Brain microvascular endothelial cell (primary cell): ENCODE results near the gene ZNF219.
A peak's percentile ranks its signal among the peaks of the same experiment; 100 is the strongest.

Experiments
- DNase-seq: peaks from one replicate; pipeline ENCODE4 v3.0.0-alpha.2; 2020
- H3K27ac ChIP-seq: fragments of 250-450 bp; sonication (Bioruptor Pico); 2 replicates; pipeline ENCODE4 v1.5.1; 2020; ENCODE audit warnings: mild to moderate bottlenecking, moderate library complexity
- H3K27me3 ChIP-seq: fragments of 250-450 bp; sonication (Bioruptor Pico); replicated peaks from 2 replicates; pipeline ENCODE4 v1.5.1; 2020; ENCODE audit warnings: mild to moderate bottlenecking
- H3K36me3 ChIP-seq: fragments of 250-450 bp; sonication (Bioruptor Pico); replicated peaks from 2 replicates; pipeline ENCODE4 v1.5.1; 2020; ENCODE audit warnings: mild to moderate bottlenecking
- H3K4me3 ChIP-seq: 2 replicates; pipeline ENCODE4 v1.5.1; 2011; ENCODE audit warnings: low read depth, mild to moderate bottlenecking, control low read depth, low read length, moderate library complexity
- in situ Hi-C: cut with HindIII; loops from 2 replicates; pipeline ENCODE4 v1.10.0; 2017; ENCODE audit warnings: low sequenced_read_pairs, low pct_ligation_motif_present
- TF ChIP-seq, protein P1 (sequence below): IDR thresholded peaks from 2 replicates; pipeline ENCODE4 v1.5.1; 2011; ENCODE audit warnings: low read depth, mild to moderate bottlenecking, moderate library complexity, low read length, control low read depth, inconsistent platforms; ENCODE audit errors: missing control alignments

Gene ZNF219

GRCh38 chr14:21057803-21058675, 40.4 kb downstream of the ZNF219 start, which contains the start of gene RNASE8:
Gene RNASE8 (plus strand): TSS chr14:21057822. CDS start chr14:21057893, 71 bp downstream.
- DNase-seq: no peak
- in situ Hi-C loops: no loop called here
- H3K27ac ChIP-seq: no peak within 1 kb of the TSS

DNA sequence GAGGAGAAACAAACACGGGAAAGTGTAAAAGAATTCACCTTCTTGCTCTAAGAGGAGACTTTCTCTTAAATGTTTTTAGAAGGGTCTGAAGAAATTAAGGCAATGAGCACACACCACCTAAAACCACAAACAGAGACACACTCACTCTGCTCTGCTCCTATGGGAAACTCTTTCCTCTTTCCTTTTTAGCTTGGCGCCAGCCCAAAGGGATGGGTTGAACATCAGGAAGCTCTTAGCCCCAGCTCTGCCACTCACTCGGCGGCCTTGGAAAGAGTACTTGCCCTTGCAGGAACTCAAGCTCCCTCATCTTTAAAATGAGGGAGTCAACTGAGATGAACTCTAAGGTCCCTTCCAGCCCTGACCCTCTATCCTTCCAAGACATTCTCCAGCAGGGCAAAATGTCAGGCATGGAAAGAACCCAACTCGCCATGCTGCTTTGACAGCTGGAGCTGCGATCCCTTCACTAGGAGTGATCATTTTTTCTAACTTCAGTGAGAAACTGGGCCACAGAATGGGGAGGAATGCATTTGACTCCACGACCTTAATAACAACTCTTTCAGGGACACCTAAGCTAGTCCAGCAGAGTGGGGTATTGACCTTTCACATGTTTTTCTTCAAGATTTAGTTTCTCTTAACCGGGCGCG, 41.8 kb downstream of the ZNF219 start:
- in situ Hi-C loops: no loop called here
- TF ChIP-seq, protein P1, sequence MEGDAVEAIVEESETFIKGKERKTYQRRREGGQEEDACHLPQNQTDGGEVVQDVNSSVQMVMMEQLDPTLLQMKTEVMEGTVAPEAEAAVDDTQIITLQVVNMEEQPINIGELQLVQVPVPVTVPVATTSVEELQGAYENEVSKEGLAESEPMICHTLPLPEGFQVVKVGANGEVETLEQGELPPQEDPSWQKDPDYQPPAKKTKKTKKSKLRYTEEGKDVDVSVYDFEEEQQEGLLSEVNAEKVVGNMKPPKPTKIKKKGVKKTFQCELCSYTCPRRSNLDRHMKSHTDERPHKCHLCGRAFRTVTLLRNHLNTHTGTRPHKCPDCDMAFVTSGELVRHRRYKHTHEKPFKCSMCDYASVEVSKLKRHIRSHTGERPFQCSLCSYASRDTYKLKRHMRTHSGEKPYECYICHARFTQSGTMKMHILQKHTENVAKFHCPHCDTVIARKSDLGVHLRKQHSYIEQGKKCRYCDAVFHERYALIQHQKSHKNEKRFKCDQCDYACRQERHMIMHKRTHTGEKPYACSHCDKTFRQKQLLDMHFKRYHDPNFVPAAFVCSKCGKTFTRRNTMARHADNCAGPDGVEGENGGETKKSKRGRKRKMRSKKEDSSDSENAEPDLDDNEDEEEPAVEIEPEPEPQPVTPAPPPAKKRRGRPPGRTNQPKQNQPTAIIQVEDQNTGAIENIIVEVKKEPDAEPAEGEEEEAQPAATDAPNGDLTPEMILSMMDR: no peak

More at GRCh38 chr14:21057803-21058675, 40.4 kb downstream of the ZNF219 start, which contains the start of gene RNASE8:
- no peaks in the 10 kb centered on the region for H3K36me3 ChIP-seq
- no peaks in the 10 kb centered on the region for H3K27me3 ChIP-seq
- H3K4me3 ChIP-seq: no peak within 1 kb of the TSS
- TF ChIP-seq, protein P1: peak; percentile 58

GRCh38 chr14:21055432-21056117, 42.9 kb downstream of the ZNF219 start:
- H3K36me3 ChIP-seq: no peaks in the 10 kb centered on the region
- H3K27ac ChIP-seq: no peak overlapping the region
- no peak overlapping the region for H3K4me3 ChIP-seq
- TF ChIP-seq, protein P1: no peak
- no peak for DNase-seq
- in situ Hi-C loops: no loop called here
- H3K27me3 ChIP-seq: no peaks in the 10 kb centered on the region

More for the DNA sequence above, 41.8 kb downstream of the ZNF219 start:
- H3K36me3 ChIP-seq: no peaks in the 10 kb centered on the region
- H3K27me3 ChIP-seq: no peaks in the 10 kb centered on the region
- no peak for DNase-seq
- no peak overlapping the region for H3K4me3 ChIP-seq
- no peak overlapping the region for H3K27ac ChIP-seq

- TF ChIP-seq, protein P1: no peak
- Histone ChIP-seq H3K4me3 (no peak overlapping the region), H3K36me3 (no peaks in the 10 kb centered on the region), H3K27me3 (no peaks in the 10 kb centered on the region), H3K27ac (no peak overlapping the region)
- in situ Hi-C loops: no loop called here
- no peak for DNase-seq
Observed at GRCh38 chr14:21054768-21055145, 43.7 kb downstream of the ZNF219 start.

DNA sequence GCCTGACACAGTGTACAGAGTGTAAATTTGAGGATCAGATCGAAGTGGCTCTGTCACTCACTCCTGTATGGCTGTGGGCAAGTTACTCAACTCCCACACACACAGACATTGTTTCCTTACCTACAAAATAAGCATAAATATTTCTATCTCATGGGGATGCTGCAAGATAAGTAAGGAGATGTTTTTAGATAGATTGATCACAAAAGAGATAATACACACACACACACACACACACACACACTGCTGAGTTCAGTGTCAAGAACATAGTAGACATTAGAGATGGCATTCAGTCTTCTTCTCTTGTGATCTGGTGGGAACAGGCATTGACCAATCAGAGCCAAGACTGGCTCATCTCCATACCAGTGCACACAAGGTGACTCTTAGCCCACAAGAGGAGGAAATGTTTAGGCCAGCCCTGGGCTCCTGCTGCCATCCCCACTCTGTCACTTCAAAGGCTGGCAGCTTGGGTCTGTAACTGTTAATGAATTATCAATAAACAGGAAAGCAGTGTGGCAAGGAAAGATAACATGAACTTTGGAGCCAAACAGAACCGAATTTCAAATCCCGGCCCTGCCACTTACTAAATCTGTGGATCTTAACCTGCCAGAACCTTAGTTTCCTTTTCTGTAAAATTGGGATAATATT, 44.2 kb downstream of the ZNF219 start:
- Histone ChIP-seq H3K27me3 (no peaks in the 10 kb centered on the region), H3K36me3 (no peaks in the 10 kb centered on the region), H3K4me3 (no peak overlapping the region), H3K27ac (no peak overlapping the region)
- DNase-seq: no peak
- TF ChIP-seq, protein P1: no peak
- in situ Hi-C loops: no loop called here
